ENCODE results near the gene TMEM253.

TMEM253 gene

GRCh38 chr14:21078287-21078686 is 22.6 kb upstream of the TMEM253 start:
- no peak overlapping the region for H3K4me3 Mint-ChIP-seq
- no peaks in the 10 kb centered on the region for H3K9me3 Mint-ChIP-seq
- no peaks in the 10 kb centered on the region for H3K36me3 Mint-ChIP-seq (ENCODE audit: low read depth)
- peaks cover 3% of the 10 kb centered on the region for H3K27me3 Mint-ChIP-seq
- H3K27ac Mint-ChIP-seq, result no peak overlapping the region
- no peaks in the 10 kb centered on the region for H3K4me1 Mint-ChIP-seq (ENCODE audit: low read depth)

GRCh38 chr14:21078726-21079125 is 22.1 kb upstream of the TMEM253 start:
- H3K9me3 Mint-ChIP-seq, result no peaks in the 10 kb centered on the region
- H3K36me3 Mint-ChIP-seq (ENCODE audit: low read depth), result no peaks in the 10 kb centered on the region
- no peak overlapping the region for H3K27ac Mint-ChIP-seq
- H3K4me1 Mint-ChIP-seq (ENCODE audit: low read depth), result no peaks in the 10 kb centered on the region
- H3K27me3 Mint-ChIP-seq, result no peaks in the 10 kb centered on the region
- no peak overlapping the region for H3K4me3 Mint-ChIP-seq

- no peak overlapping the region for H3K27ac Mint-ChIP-seq
- no peaks in the 10 kb centered on the region for H3K36me3 Mint-ChIP-seq (ENCODE audit: low read depth)
- no peaks in the 10 kb centered on the region for H3K27me3 Mint-ChIP-seq
- no peaks in the 10 kb centered on the region for H3K9me3 Mint-ChIP-seq
- no peak overlapping the region for H3K4me3 Mint-ChIP-seq
- H3K4me1 Mint-ChIP-seq (ENCODE audit: low read depth), result peaks cover 4% of the 10 kb centered on the region
Observed at GRCh38 chr14:21081521-21082142, 19.2 kb upstream of the TMEM253 start.

- no peaks in the 10 kb centered on the region for H3K9me3 Mint-ChIP-seq
- no peaks in the 10 kb centered on the region for H3K27me3 Mint-ChIP-seq
- no peak overlapping the region for H3K27ac Mint-ChIP-seq
- H3K4me3 Mint-ChIP-seq, result no peak overlapping the region
- H3K36me3 Mint-ChIP-seq (ENCODE audit: low read depth), result no peaks in the 10 kb centered on the region
- H3K4me1 Mint-ChIP-seq (ENCODE audit: low read depth), result peaks cover 22% of the 10 kb centered on the region
Observed at GRCh38 chr14:21083565-21084325, 17.1 kb upstream of the TMEM253 start.

GRCh38 chr14:21084396-21084795 is 16.5 kb upstream of the TMEM253 start:
- Mint-ChIP-seq H3K9me3 (no peaks in the 10 kb centered on the region), H3K36me3 (ENCODE audit: low read depth) (no peaks in the 10 kb centered on the region), H3K4me3 (no peak overlapping the region), H3K27me3 (no peaks in the 10 kb centered on the region), H3K27ac (no peak overlapping the region), H3K4me1 (ENCODE audit: low read depth) (peaks cover 25% of the 10 kb centered on the region)

GRCh38 chr14:21084998-21085853 is 15.6 kb upstream of the TMEM253 start:
- Mint-ChIP-seq H3K4me3 (no peak overlapping the region), H3K36me3 (ENCODE audit: low read depth) (no peaks in the 10 kb centered on the region), H3K27me3 (no peaks in the 10 kb centered on the region), H3K27ac (no peak overlapping the region), H3K4me1 (ENCODE audit: low read depth) (peaks cover 25% of the 10 kb centered on the region), H3K9me3 (no peaks in the 10 kb centered on the region)

GRCh38 chr14:21086908-21087293 is 14.0 kb upstream of the TMEM253 start:
- Mint-ChIP-seq H3K9me3 (no peaks in the 10 kb centered on the region), H3K36me3 (ENCODE audit: low read depth) (peaks cover 4% of the 10 kb centered on the region), H3K4me1 (ENCODE audit: low read depth) (peaks cover 25% of the 10 kb centered on the region), H3K4me3 (no peak overlapping the region), H3K27ac (peak overlapping the region; percentile 7), H3K27me3 (no peaks in the 10 kb centered on the region)

GRCh38 chr14:21087294-21088091 is 13.4 kb upstream of the TMEM253 start:
- Mint-ChIP-seq H3K4me1 (ENCODE audit: low read depth) (peaks cover 27% of the 10 kb centered on the region), H3K27ac (peak overlapping the region; percentile 40)

GRCh38 chr14:21088687-21089086 is 12.2 kb upstream of the TMEM253 start:
- Mint-ChIP-seq H3K4me3 (no peak overlapping the region), H3K4me1 (ENCODE audit: low read depth) (peaks cover 28% of the 10 kb centered on the region), H3K27me3 (no peaks in the 10 kb centered on the region), H3K27ac (no peak overlapping the region), H3K9me3 (no peaks in the 10 kb centered on the region), H3K36me3 (ENCODE audit: low read depth) (peaks cover 6% of the 10 kb centered on the region)

More at GRCh38 chr14:21087294-21088091, 13.4 kb upstream of the TMEM253 start:
- Mint-ChIP-seq H3K4me3 (no peak overlapping the region), H3K9me3 (no peaks in the 10 kb centered on the region), H3K27me3 (no peaks in the 10 kb centered on the region), H3K36me3 (ENCODE audit: low read depth) (peaks cover 5% of the 10 kb centered on the region)

- Mint-ChIP-seq H3K9me3 (no peaks in the 10 kb centered on the region), H3K27me3 (no peaks in the 10 kb centered on the region), H3K36me3 (ENCODE audit: low read depth) (peaks cover 6% of the 10 kb centered on the region), H3K4me1 (ENCODE audit: low read depth) (peaks cover 28% of the 10 kb centered on the region), H3K4me3 (no peak overlapping the region), H3K27ac (peak overlapping the region; percentile 36)
Observed at GRCh38 chr14:21089271-21089670, 11.6 kb upstream of the TMEM253 start.

GRCh38 chr14:21089877-21090193 is 11.0 kb upstream of the TMEM253 start:
- Mint-ChIP-seq H3K36me3 (ENCODE audit: low read depth) (peaks cover 6% of the 10 kb centered on the region), H3K27me3 (no peaks in the 10 kb centered on the region), H3K9me3 (no peaks in the 10 kb centered on the region), H3K27ac (peak overlapping the region; percentile 36), H3K4me3 (no peak overlapping the region), H3K4me1 (ENCODE audit: low read depth) (peaks cover 28% of the 10 kb centered on the region)

GRCh38 chr14:21090194-21090939 is 10.5 kb upstream of the TMEM253 start:
- Mint-ChIP-seq H3K4me3 (no peak overlapping the region), H3K27ac (no peak overlapping the region)

GRCh38 chr14:21090940-21091663 is 9.8 kb upstream of the TMEM253 start:
- H3K27ac Mint-ChIP-seq, result no peak overlapping the region

More at GRCh38 chr14:21090194-21090939, 10.5 kb upstream of the TMEM253 start:
- Mint-ChIP-seq H3K4me1 (ENCODE audit: low read depth) (peaks cover 28% of the 10 kb centered on the region), H3K9me3 (no peaks in the 10 kb centered on the region), H3K27me3 (no peaks in the 10 kb centered on the region), H3K36me3 (ENCODE audit: low read depth) (peaks cover 6% of the 10 kb centered on the region)

More at GRCh38 chr14:21090940-21091663, 9.8 kb upstream of the TMEM253 start:
- H3K36me3 Mint-ChIP-seq (ENCODE audit: low read depth), result peaks cover 6% of the 10 kb centered on the region
- peaks cover 28% of the 10 kb centered on the region for H3K4me1 Mint-ChIP-seq (ENCODE audit: low read depth)
- H3K9me3 Mint-ChIP-seq, result no peaks in the 10 kb centered on the region
- H3K27me3 Mint-ChIP-seq, result no peaks in the 10 kb centered on the region
- no peak overlapping the region for H3K4me3 Mint-ChIP-seq
